Endothelial cell of umbilical vein (primary cell): ENCODE measurements around the gene PPP1R16B. TPM values are rescaled to one million over a fixed set of nuclear protein-coding genes. Genes with fewer than 3 reads are reported as not detected.

Experiments
- BruUV-seq: library from RNA; stranded (reverse); fragments of 400-500 nt; replicated peaks from 2 replicates; lab custom pipeline; 2021; lab: Mats Ljungman, UMichigan
- CTCF ChIA-PET: fragments of 300-600, 350-600 bp; sonication (Branson Sonifier 250); formaldehyde crosslinking; loops from one replicate; lab custom pipeline; 2021; ENCODE audit warnings: antibody characterized with exemption, inconsistent platforms; lab: Charles Lee
- POLR2A ChIA-PET: fragments of 300-600, 350-600 bp; sonication (Branson Sonifier 250); formaldehyde crosslinking; loops from one replicate; lab custom pipeline; 2021; ENCODE audit warnings: antibody characterized with exemption, inconsistent platforms; lab: Charles Lee
- DNase-seq: peaks from one replicate; pipeline ENCODE4 v3.0.0-alpha.2; 2011; ENCODE audit warnings: low read depth, low spot score
- FAIRE-seq: peaks from 2 replicates; lab custom pipeline; 2011; peaks lifted over from hg19 to GRCh38; lab: Jason Lieb, UNC
- H2AFZ ChIP-seq: 2 replicates; pipeline ENCODE4 v1.6.0; 2012; ENCODE audit warnings: low read depth, low read length, control low read depth, inconsistent platforms
- H3K27ac ChIP-seq: 2 replicates; pipeline ENCODE4 v1.5.1; 2011; ENCODE audit warnings: low read depth, mild to moderate bottlenecking, control low read depth, low read length, moderate library complexity; ENCODE audit not compliant: insufficient read depth
- H3K27me3 ChIP-seq, 2 experiments: 2 replicates each; pipeline versions ENCODE4 v1.6.0 to v1.6.1; 2011; ENCODE audit warnings: low read length in 2 of 2, mixed read lengths in 1 of 2; ENCODE audit not compliant: control insufficient read depth in 2 of 2, insufficient read depth in 2 of 2
- H3K36me3 ChIP-seq, 2 experiments: 2 replicates in 1 of 2; 3 replicates in 1 of 2; pipeline ENCODE4 v1.5.1; 2011; ENCODE audit warnings: low read length in 2 of 2, mild to moderate bottlenecking in 1 of 2, moderate library complexity in 1 of 2; ENCODE audit not compliant: control insufficient read depth in 2 of 2, insufficient read depth in 2 of 2; ENCODE audit errors: extremely low read depth in 1 of 2
- H3K4me1 ChIP-seq: 3 replicates; pipeline ENCODE4 v1.5.1; 2011; ENCODE audit warnings: mild to moderate bottlenecking, low read length; ENCODE audit not compliant: control insufficient read depth, insufficient read depth; ENCODE audit errors: extremely low read depth
- H3K4me2 ChIP-seq: 2 replicates; pipeline ENCODE4 v1.6.1; 2011; ENCODE audit warnings: low read length, control low read depth, mixed read lengths; ENCODE audit not compliant: insufficient read depth
- H3K4me3 ChIP-seq, 3 experiments: fragments of 200-600 bp in 1 of 3; sonication (generic), shearing (Covaris generic) in 1 of 3; replicated peaks in 1 of 3; 2 replicates each; pipeline ENCODE4 v1.5.1; 2011 to 2016; ENCODE audit warnings: control low read depth in 3 of 3, low read length in 3 of 3, mild to moderate bottlenecking in 2 of 3, inconsistent platforms in 1 of 3, low read depth in 1 of 3, moderate library complexity in 1 of 3; ENCODE audit not compliant: insufficient read depth in 1 of 3
- H3K79me2 ChIP-seq: 2 replicates; pipeline ENCODE4 v1.6.0; 2012; ENCODE audit warnings: low read length, inconsistent platforms; ENCODE audit not compliant: control insufficient read depth, insufficient read depth
- H3K9ac ChIP-seq: replicated peaks from 2 replicates; pipeline ENCODE3; 2011; ENCODE audit warnings: low read length, control low read depth; ENCODE audit not compliant: insufficient read depth; ENCODE audit errors: extremely low read depth
- H3K9me1 ChIP-seq: replicated peaks from 3 replicates; pipeline ENCODE4 v1.6.0; 2011; ENCODE audit warnings: mild to moderate bottlenecking, low read length; ENCODE audit not compliant: control insufficient read depth, insufficient read depth; ENCODE audit errors: extremely low read depth
- H3K9me3 ChIP-seq: replicated peaks from 2 replicates; pipeline ENCODE4 v1.5.1; 2012; ENCODE audit warnings: low read length, inconsistent platforms; ENCODE audit not compliant: control insufficient read depth, insufficient read depth
- H4K20me1 ChIP-seq: replicated peaks from 2 replicates; pipeline ENCODE3; 2011; ENCODE audit warnings: mild to moderate bottlenecking, low read length; ENCODE audit not compliant: control insufficient read depth, insufficient read depth; ENCODE audit errors: extremely low read depth
- CTCF ChIP-seq, 2 donors: IDR thresholded peaks; 1 replicate in 1 of 2; 2 replicates in 1 of 2; pipeline ENCODE4 v1.5.1; 2011; ENCODE audit warnings: low read length in 2 of 2, mild to moderate bottlenecking in 2 of 2, moderate library complexity in 2 of 2, control low read depth in 1 of 2, inconsistent platforms in 1 of 2, low read depth in 1 of 2; ENCODE audit not compliant: insufficient read depth in 1 of 2; ENCODE audit errors: extremely low read depth in 1 of 2
- EZH2 ChIP-seq: IDR thresholded peaks from 2 replicates; pipeline ENCODE4 v1.6.1; 2012; ENCODE audit warnings: borderline replicate concordance, low read depth, mild to moderate bottlenecking, moderate library complexity, low read length, inconsistent platforms; ENCODE audit not compliant: severe bottlenecking
- FOS ChIP-seq: IDR thresholded peaks from 2 replicates; pipeline ENCODE4 v1.6.1; 2011; ENCODE audit warnings: mild to moderate bottlenecking, low read length, moderate library complexity, borderline replicate concordance; ENCODE audit not compliant: insufficient read depth
- GATA2 ChIP-seq: IDR thresholded peaks from 2 replicates; pipeline ENCODE4 v1.7.0; 2011; ENCODE audit warnings: low read depth, mild to moderate bottlenecking, moderate library complexity, mixed read lengths, low read length; ENCODE audit not compliant: insufficient read length, insufficient read depth
- JUN ChIP-seq: IDR thresholded peaks from 2 replicates; pipeline ENCODE4 v1.6.1; 2011; ENCODE audit warnings: borderline replicate concordance, low read depth; ENCODE audit not compliant: insufficient read length, insufficient read depth
- MAX ChIP-seq: IDR thresholded peaks from 2 replicates; pipeline ENCODE4 v1.6.1; 2011; ENCODE audit not compliant: insufficient read depth, insufficient read length
- MYC ChIP-seq: IDR thresholded peaks from one replicate; pipeline ENCODE4 v1.6.1; 2011; ENCODE audit warnings: mild to moderate bottlenecking, low read depth, low read length
- POLR2A ChIP-seq: IDR thresholded peaks from 2 replicates; pipeline ENCODE4 v1.6.1; 2012; ENCODE audit warnings: low read depth, mild to moderate bottlenecking, control low read depth, low read length
- POLR2AphosphoS5 ChIP-seq: IDR thresholded peaks from 2 replicates; pipeline ENCODE4 v1.6.1; 2012; ENCODE audit warnings: low read depth, mild to moderate bottlenecking, control low read depth, low read length, moderate library complexity; ENCODE audit not compliant: insufficient read depth
- dilution Hi-C: fragments of 300-500 bp; cut with MboI; formaldehyde crosslinking; loops from one replicate; pipeline ENCODE4 v1.15.0; 2019; ENCODE audit warnings: low sequenced_read_pairs; ENCODE audit not compliant: extremely low pct_ligation_motif_present
- intact Hi-C: fragments of 100-400 bp; cut with micrococcal nuclease; formaldehyde crosslinking; loops from one replicate; pipeline ENCODE4 v1.10.0; 2022
- polyA plus RNA-seq, 4 experiments: library from polyadenylated mRNA; depleted of rRNA in 3 of 4; stranded (reverse) in 3 of 4; unstranded in 1 of 4; fragments of >200 nt; gene quantifications; 2 replicates each; pipeline versions ENCODE4 v1.2.1 to v1.2.3, GENCODE V29; 2011 to 2012; ENCODE audit warnings: missing spikeins in 1 of 4
- total RNA-seq: library from RNA; stranded (reverse); gene quantifications from 2 replicates; pipeline ENCODE4 v1.2.3, GENCODE V29; 2021

The PPP1R16B gene
- total and polyA plus RNA-seq, 2 donors (not counting 3 experiments of a cell fraction or from before 2014, with no cell fraction given): 34.7 to 68.1 TPM

DNA sequence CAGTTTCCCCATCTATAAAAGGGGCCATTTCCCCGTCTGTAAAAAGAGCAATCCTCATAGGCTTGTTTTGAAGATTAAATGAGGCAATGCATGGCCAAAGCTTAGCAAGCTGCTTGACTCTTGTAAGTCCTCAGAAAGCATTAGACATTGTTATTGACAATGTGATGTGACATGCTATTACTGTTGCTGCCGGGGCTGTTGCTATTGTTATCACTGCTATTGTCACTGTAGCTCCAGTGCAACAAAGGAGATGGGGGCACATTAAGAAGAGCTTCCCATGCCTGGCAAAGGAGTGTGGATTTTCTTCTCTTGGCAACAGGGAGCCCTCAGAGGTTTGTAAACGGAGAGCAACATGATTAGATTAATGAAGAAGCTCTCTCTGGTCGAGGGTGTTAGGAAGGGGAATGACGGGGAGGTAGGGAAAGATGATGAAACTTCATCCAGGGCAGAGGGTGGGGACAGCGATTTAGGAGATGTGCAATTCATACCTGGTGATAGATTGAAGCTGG, 87.6 kb downstream of the PPP1R16B start:
- no TSS peak for BruUV-seq
- dilution Hi-C loops (no loop called here), intact Hi-C loops (loop anchor here (1.0 to 2.0 kb wide), 3 partner anchors 64 to 247 kb away; no protein-coding TSS in a partner anchor)
- Histone ChIP-seq H4K20me1 (no peaks in the 10 kb centered on the region), H2AFZ (no peak overlapping the region), H3K4me2 (no peak overlapping the region), H3K9ac (no peak overlapping the region), H3K27ac (no peak overlapping the region), H3K36me3 (peaks cover 0 to 26% of the 10 kb centered on the region in 2 experiments), H3K9me1 (no peaks in the 10 kb centered on the region), H3K9me3 (no peaks in the 10 kb centered on the region), H3K79me2 (no peaks in the 10 kb centered on the region), H3K4me1 (peaks cover 5% of the 10 kb centered on the region), H3K4me3 (no peak overlapping the region), H3K27me3 (no peaks in the 10 kb centered on the region)
- CTCF ChIA-PET: interaction anchor here (0.6 to 2.9 kb wide), 28 partner anchors 10 to 245 kb away, joined by 3 to 17 read pairs (median 4); partner anchors contain the start of genes DHX35, FAM83D and PPP1R16B
- POLR2A ChIA-PET: no interaction called here
- TF ChIP-seq EZH2: no peak
- no peak for TF ChIP-seq GATA2
- TF ChIP-seq POLR2AphosphoS5: no peak
- no peak for TF ChIP-seq JUN
- TF ChIP-seq POLR2A: no peak
- TF ChIP-seq MYC: no peak
- no peak for TF ChIP-seq MAX
- no peak for TF ChIP-seq FOS
- no peak for TF ChIP-seq CTCF (IDR thresholded peaks at IDR 0.05; ENCODE audit: extremely low read depth in 1 of 2, insufficient read depth in 1 of 2, low read depth in 1 of 2, low read length in 2 of 2)
- FAIRE-seq (no peak), DNase-seq (peak; percentile 25)
